A549 treated with Mapracorat at 1 μM for 4 hours (cell line): Measurements from ENCODE around the gene TRPV5. TPM values are rescaled to one million over a fixed set of nuclear protein-coding genes. Genes with fewer than 3 reads are reported as not detected.

Source experiments
- total RNA-seq: library from RNA; stranded (reverse); fragments of 200-300 nt; extraction: Qiagen RNA extraction; gene quantifications from 5 replicates; pipeline ENCODE4 v1.2.3, GENCODE V29; 2022

Gene TRPV5
- total RNA-seq: not detected in 5 replicates

GRCh38 chr7:142933624-142934023, at the start of gene TRPV5:
TRPV5 (minus strand) TSS chr7:142933746; CDS start chr7:142933459, 287 bp downstream.

GRCh38 chr7:142961973-142962926, 28.7 kb upstream of the TRPV5 start, which contains the start of gene KEL:
KEL (minus strand) TSS chr7:142962363; CDS start chr7:142962206, 157 bp downstream.

GRCh38 chr7:142939226-142939910, 5.8 kb upstream of the TRPV5 start, which contains the start of gene LLCFC1:
LLCFC1 (plus strand) TSS chr7:142939484; CDS start chr7:142939622, 138 bp downstream.

GRCh38 chr7:142885311-142886230, 48.0 kb downstream of the TRPV5 start, which contains the start of gene TRPV6:
TRPV6 (minus strand) TSS chr7:142885745.

Other genes with a start within 250 kb of the TRPV5 start
- gene PRSS1, start 184.3 kb downstream of the TRPV5 start, total RNA-seq: not detected in 5 replicates
- gene PRSS2, start 162.8 kb downstream of the TRPV5 start, total RNA-seq: not detected in 5 replicates
- 0.28 to 0.60 TPM (median 0.50 TPM) in 5 replicates for gene EPHB6, start 78.7 kb downstream of the TRPV5 start, total RNA-seq
- gene TRPV6, start 48.0 kb downstream of the TRPV5 start, total RNA-seq: not detected in 5 replicates
- gene LLCFC1, start 5.7 kb upstream of the TRPV5 start, total RNA-seq: not detected in 5 replicates
- gene KEL, start 28.6 kb upstream of the TRPV5 start, total RNA-seq: not detected in 5 replicates
- gene OR9A2, start 93.4 kb upstream of the TRPV5 start, total RNA-seq: not detected in 5 replicates
- not detected in 5 replicates for gene OR6V1, start 118.6 kb upstream of the TRPV5 start, total RNA-seq
- 0.36 to 0.48 TPM (median 0.36 TPM) in 3 of 5 replicates, not detected in the others for gene PIP, start 198.3 kb upstream of the TRPV5 start, total RNA-seq
- gene TAS2R39, start 249.7 kb upstream of the TRPV5 start, total RNA-seq: not detected in 5 replicates